ENCODE measurements around the gene RGS3.

The RGS3 gene

GRCh38 chr9:113598883-113599282, 135.4 kb downstream of the RGS3 start:
- no peak overlapping the region for H3K4me3 ChIP-seq
- peaks cover 24 to 31% (median 29%) of the 10 kb centered on the region in 3 donors for H3K36me3 ChIP-seq
- no peaks in the 10 kb centered on the region for H3K9me3 ChIP-seq
- H3K4me1 ChIP-seq: peaks cover 0 to 96% (median 93%) of the 10 kb centered on the region in 4 donors
- H3K27ac ChIP-seq: peak overlapping the region; percentile 74 to 81
- intact Hi-C loops (cut with DNase I; ENCODE audit: low total_unique reads): no loop called here
- no peak for TF ChIP-seq CTCF (IDR thresholded peaks at IDR 0.05)
- DNase-seq: no peak
- H3K27me3 ChIP-seq: no peaks in the 10 kb centered on the region

- H3K27ac ChIP-seq: peak overlapping the region; percentile 74 to 81
- intact Hi-C loops (cut with DNase I; ENCODE audit: low total_unique reads): no loop called here
Observed at GRCh38 chr9:113599646-113600022, 136.1 kb downstream of the RGS3 start.

GRCh38 chr9:113600023-113600823, 136.7 kb downstream of the RGS3 start:
- intact Hi-C loops (cut with DNase I; ENCODE audit: low total_unique reads): no loop called here
- no peak for TF ChIP-seq CTCF (IDR thresholded peaks at IDR 0.05)
- peak; percentile 55 to 92 for DNase-seq
- Histone ChIP-seq H3K36me3 (peaks cover 24 to 31% (median 29%) of the 10 kb centered on the region in 3 donors), H3K27ac (peak overlapping the region; percentile 74 to 81), H3K27me3 (no peaks in the 10 kb centered on the region), H3K9me3 (no peaks in the 10 kb centered on the region), H3K4me3 (no peak overlapping the region), H3K4me1 (peaks cover 0 to 83% (median 80%) of the 10 kb centered on the region in 4 donors)

More at GRCh38 chr9:113599646-113600022, 136.1 kb downstream of the RGS3 start:
- Histone ChIP-seq H3K36me3 (peaks cover 24 to 31% (median 29%) of the 10 kb centered on the region in 3 donors), H3K4me3 (no peak overlapping the region), H3K4me1 (peaks cover 0 to 89% (median 86%) of the 10 kb centered on the region in 4 donors), H3K9me3 (no peaks in the 10 kb centered on the region), H3K27me3 (no peaks in the 10 kb centered on the region)
- TF ChIP-seq CTCF (IDR thresholded peaks at IDR 0.05): no peak
- peak in 1 of 2 donors; percentile 83 for DNase-seq

- H3K9me3 ChIP-seq: no peaks in the 10 kb centered on the region
- no peak for DNase-seq
- H3K4me1 ChIP-seq: peaks cover 0 to 75% (median 72%) of the 10 kb centered on the region in 4 donors
- TF ChIP-seq CTCF (IDR thresholded peaks at IDR 0.05): no peak
- H3K4me3 ChIP-seq: no peak overlapping the region
- intact Hi-C loops (cut with DNase I; ENCODE audit: low total_unique reads): no loop called here
- H3K27me3 ChIP-seq: no peaks in the 10 kb centered on the region
- H3K27ac ChIP-seq: peak overlapping the region; percentile 74 to 81
- peaks cover 18 to 25% (median 22%) of the 10 kb centered on the region in 3 donors for H3K36me3 ChIP-seq
Observed at GRCh38 chr9:113600871-113601614, 137.5 kb downstream of the RGS3 start.

GRCh38 chr9:113601656-113602055, 138.1 kb downstream of the RGS3 start:
- Histone ChIP-seq H3K4me1 (peaks cover 0 to 69% (median 66%) of the 10 kb centered on the region in 4 donors), H3K27ac (peak overlapping the region; percentile 74 to 81), H3K36me3 (peaks cover 12 to 19% (median 15%) of the 10 kb centered on the region in 3 donors), H3K27me3 (no peaks in the 10 kb centered on the region), H3K9me3 (no peaks in the 10 kb centered on the region), H3K4me3 (no peak overlapping the region)
- intact Hi-C loops (cut with DNase I; ENCODE audit: low total_unique reads): no loop called here
- TF ChIP-seq CTCF (IDR thresholded peaks at IDR 0.05): no peak
- no peak for DNase-seq

Measured in tibial artery (tissue), 4 donors.